ENCODE measurements around the gene HPCAL4. TPM values are rescaled to one million over a fixed set of nuclear protein-coding genes. Genes with fewer than 3 reads are reported as not detected.

Gene HPCAL4
- total and polyA plus RNA-seq, 9 of the 15 experiments (the other 6 are each of a cell fraction or from before 2014, with no cell fraction given): 0.01 to 0.04 (median 0.04) TPM; not detected in 4

- TF ChIP-seq, protein P1, sequence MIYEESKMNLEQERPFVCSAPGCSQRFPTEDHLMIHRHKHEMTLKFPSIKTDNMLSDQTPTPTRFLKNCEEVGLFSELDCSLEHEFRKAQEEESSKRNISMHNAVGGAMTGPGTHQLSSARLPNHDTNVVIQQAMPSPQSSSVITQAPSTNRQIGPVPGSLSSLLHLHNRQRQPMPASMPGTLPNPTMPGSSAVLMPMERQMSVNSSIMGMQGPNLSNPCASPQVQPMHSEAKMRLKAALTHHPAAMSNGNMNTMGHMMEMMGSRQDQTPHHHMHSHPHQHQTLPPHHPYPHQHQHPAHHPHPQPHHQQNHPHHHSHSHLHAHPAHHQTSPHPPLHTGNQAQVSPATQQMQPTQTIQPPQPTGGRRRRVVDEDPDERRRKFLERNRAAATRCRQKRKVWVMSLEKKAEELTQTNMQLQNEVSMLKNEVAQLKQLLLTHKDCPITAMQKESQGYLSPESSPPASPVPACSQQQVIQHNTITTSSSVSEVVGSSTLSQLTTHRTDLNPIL (CRISPR knock-in tag; IDR thresholded peaks at IDR 0.05): no peak
- TF ChIP-seq ZNF282 (CRISPR knock-in tag; IDR thresholded peaks at IDR 0.05) (no peak), NEUROD1 (IDR thresholded peaks at IDR 0.05; ENCODE audit: borderline replicate concordance, low read depth, low read length, partially characterized antibody) (peak; percentile 25), TSC22D4 (tag; IDR thresholded peaks at IDR 0.05) (no peak), HDAC2 (IDR thresholded peaks at IDR 0.05) (no peak), ILK (tag; IDR thresholded peaks at IDR 0.05; ENCODE audit: borderline replicate concordance, low read depth) (no peak), HOXB6 (CRISPR knock-in tag; IDR thresholded peaks at IDR 0.05; ENCODE audit: borderline replicate concordance) (no peak), FOXA1 (IDR thresholded peaks at IDR 0.05; ENCODE audit: borderline replicate concordance) (no peak), PTRF (tag; IDR thresholded peaks at IDR 0.05) (no peak), RFX5 (IDR thresholded peaks at IDR 0.05; ENCODE audit: low read depth, low read length) (no peak), ZBTB7A (IDR thresholded peaks at IDR 0.05; ENCODE audit: borderline replicate concordance, control insufficient read depth, low read depth, low read length) (no peak), ZNF184 (CRISPR knock-in tag; IDR thresholded peaks at IDR 0.05) (no peak), PREB (CRISPR knock-in tag; IDR thresholded peaks at IDR 0.05) (peak; percentile 98; the same call in 1 of the 2 replicates), ZNF175 (CRISPR knock-in tag; IDR thresholded peaks at IDR 0.05; ENCODE audit: low read depth) (no peak), TRIM28 (IDR thresholded peaks at IDR 0.05) (no peak), PRPF4 (IDR thresholded peaks at IDR 0.05; ENCODE audit: insufficient read depth, low read depth, low read length, poor library complexity, severe bottlenecking) (no peak), HLTF (IDR thresholded peaks at IDR 0.05) (no peak), CCNT2 (IDR thresholded peaks at IDR 0.05; ENCODE audit: borderline replicate concordance, extremely low read depth, insufficient read length, low read depth, low read length) (no peak)
- TF ChIP-seq, protein P2, sequence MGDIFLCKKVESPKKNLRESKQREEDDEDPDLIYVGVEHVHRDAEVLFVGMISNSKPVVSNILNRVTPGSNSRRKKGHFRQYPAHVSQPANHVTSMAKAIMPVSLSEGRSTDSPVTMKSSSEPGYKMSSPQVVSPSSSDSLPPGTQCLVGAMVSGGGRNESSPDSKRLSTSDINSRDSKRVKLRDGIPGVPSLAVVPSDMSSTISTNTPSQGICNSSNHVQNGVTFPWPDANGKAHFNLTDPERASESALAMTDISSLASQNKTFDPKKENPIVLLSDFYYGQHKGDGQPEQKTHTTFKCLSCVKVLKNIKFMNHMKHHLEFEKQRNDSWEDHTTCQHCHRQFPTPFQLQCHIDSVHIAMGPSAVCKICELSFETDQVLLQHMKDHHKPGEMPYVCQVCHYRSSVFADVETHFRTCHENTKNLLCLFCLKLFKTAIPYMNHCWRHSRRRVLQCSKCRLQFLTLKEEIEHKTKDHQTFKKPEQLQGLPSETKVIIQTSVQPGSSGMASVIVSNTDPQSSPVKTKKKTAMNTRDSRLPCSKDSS (IDR thresholded peaks at IDR 0.05; ENCODE audit: low read depth, partially characterized antibody): no peak
- TF ChIP-seq, protein P3, sequence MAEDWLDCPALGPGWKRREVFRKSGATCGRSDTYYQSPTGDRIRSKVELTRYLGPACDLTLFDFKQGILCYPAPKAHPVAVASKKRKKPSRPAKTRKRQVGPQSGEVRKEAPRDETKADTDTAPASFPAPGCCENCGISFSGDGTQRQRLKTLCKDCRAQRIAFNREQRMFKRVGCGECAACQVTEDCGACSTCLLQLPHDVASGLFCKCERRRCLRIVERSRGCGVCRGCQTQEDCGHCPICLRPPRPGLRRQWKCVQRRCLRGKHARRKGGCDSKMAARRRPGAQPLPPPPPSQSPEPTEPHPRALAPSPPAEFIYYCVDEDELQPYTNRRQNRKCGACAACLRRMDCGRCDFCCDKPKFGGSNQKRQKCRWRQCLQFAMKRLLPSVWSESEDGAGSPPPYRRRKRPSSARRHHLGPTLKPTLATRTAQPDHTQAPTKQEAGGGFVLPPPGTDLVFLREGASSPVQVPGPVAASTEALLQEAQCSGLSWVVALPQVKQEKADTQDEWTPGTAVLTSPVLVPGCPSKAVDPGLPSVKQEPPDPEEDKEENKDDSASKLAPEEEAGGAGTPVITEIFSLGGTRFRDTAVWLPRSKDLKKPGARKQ (CRISPR knock-in tag; IDR thresholded peaks at IDR 0.05): no peak
- TF ChIP-seq, protein P4, sequence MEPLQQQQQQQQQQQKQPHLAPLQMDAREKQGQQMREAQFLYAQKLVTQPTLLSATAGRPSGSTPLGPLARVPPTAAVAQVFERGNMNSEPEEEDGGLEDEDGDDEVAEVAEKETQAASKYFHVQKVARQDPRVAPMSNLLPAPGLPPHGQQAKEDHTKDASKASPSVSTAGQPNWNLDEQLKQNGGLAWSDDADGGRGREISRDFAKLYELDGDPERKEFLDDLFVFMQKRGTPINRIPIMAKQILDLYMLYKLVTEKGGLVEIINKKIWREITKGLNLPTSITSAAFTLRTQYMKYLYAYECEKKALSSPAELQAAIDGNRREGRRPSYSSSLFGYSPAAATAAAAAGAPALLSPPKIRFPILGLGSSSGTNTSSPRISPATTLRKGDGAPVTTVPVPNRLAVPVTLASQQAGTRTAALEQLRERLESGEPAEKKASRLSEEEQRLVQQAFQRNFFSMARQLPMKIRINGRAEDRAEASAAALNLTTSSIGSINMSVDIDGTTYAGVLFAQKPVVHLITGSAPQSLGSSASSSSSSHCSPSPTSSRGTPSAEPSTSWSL (CRISPR knock-in tag; IDR thresholded peaks at IDR 0.05; ENCODE audit: borderline replicate concordance): no peak
Observed at GRCh38 chr1:39657923-39658485, 33.2 kb downstream of the HPCAL4 start (continued).
